SW 1271 (cell line): Measurements from ENCODE around the gene KDM4F.

Source experiments
- DNase-seq, 2 experiments: peaks; one replicate each; lab custom pipeline; 2025; lab: John Stamatoyannopoulos, UW

KDM4F gene

DNA sequence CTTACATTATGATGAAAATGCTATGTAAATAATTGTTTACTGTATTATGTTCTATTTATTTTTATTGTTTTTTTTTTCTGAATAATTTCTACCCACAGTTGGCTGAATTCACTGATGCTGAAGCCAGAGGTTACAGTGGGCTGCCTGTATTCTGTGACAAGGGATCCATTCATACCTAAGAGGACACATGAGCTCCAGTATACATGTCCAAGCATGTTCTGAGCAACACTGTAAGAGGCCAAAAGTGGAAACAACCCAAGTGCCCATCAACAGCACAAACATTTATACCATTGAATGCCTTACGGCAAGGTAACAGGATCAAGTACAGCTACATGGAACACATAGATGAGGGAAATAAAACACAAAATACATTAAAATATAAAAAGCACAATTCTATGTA, 16.1 kb downstream of the KDM4F start:
- no peak for DNase-seq

GRCh38 chr11:95066716-95067038, 17.5 kb downstream of the KDM4F start, which contains the start of gene SRSF8:
TSS of gene SRSF8 (plus strand) at chr11:95066919. CDS start at chr11:95067227, 308 bp downstream.
- peak; percentile 85 to 94 for DNase-seq

DNA sequence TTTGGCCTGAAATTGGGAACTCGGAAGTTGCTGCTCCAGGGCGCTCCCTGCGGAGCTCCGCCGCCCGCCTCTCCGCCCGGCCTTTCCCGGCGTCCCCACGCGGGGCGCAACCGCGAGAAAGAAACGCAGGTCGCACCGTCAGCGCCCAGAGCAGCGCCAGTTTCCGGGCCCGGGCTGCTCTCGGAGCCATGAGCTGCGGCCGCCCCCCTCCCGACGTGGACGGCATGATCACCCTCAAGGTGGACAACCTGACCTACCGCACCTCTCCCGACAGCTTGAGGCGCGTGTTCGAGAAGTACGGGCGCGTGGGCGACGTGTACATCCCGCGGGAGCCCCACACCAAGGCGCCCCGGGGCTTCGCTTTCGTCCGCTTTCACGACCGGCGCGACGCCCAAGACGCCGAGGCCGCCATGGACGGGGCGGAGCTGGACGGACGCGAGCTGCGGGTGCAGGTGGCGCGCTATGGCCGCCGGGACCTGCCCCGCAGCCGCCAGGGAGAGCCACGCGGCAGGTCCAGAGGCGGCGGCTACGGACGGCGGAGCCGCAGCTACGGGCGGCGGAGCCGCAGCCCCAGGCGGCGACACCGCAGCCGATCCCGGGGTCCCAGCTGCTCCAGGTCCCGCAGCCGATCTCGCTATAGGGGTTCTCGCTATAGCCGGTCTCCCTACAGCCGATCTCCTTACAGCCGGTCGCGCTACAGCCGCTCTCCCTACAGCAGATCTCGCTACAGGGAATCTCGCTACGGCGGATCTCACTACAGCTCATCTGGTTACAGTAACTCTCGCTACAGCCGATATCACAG, 18.0 kb downstream of the KDM4F start:
- DNase-seq = peak; percentile 85 to 94

DNA sequence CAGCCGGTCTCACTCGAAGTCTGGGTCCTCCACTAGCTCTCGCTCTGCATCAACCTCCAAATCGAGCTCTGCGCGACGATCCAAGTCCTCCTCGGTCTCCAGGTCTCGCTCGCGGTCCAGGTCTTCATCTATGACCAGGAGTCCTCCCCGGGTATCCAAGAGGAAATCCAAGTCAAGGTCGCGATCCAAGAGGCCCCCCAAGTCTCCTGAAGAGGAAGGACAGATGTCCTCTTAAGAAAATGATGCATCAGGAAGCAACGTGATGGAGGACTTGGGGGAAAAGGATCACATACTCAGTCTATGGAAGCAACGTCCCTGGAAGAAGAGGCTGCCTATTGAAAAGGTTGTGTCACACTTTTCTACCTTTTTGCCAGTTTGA, 18.6 kb downstream of the KDM4F start:
- peak in 1 of 2 experiments; percentile 76 for DNase-seq

DNA sequence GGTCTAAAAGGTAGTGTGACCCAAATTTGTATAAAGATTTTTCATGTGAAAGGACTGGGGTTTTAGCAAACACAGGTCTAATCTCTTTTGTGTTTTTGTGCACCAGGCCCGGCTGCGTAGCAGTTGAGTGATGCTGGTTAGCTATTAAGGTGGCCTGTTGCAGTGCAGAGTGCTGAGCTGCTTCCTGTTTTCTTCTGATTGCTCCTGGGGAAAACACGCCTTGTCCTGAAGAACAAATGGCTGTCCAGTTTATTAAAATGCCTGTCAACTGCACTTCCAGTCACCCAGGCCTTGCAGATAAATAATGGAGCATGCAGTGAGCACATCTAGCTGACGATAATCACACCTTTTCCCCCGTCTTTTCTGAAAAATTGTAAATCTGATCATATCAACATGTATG, 19.3 kb downstream of the KDM4F start:
- DNase-seq = peak; percentile 98 to 100

- no peak for DNase-seq
Measured at GRCh38 chr11:95070471-95070870, 21.2 kb downstream of the KDM4F start.

DNA sequence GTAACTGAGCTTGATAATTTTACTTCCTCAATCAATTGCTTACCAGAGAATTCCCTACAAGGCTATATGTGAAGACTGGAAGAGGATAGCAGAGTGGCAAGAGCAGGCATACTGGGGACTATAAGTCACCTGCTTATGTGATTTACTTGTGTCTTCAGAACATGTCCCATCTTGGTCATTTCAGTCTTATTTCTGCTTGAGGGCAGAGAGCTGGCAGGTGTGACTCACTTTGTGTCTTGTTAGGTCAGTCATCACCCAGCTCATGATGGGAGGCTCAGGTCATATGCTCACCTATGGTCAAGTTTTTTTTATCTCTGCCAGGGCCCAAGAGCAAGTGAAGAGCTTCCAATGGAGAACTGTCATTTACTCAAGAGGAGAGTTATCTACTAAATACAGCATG, 23.7 kb downstream of the KDM4F start:
- DNase-seq = no peak

DNA sequence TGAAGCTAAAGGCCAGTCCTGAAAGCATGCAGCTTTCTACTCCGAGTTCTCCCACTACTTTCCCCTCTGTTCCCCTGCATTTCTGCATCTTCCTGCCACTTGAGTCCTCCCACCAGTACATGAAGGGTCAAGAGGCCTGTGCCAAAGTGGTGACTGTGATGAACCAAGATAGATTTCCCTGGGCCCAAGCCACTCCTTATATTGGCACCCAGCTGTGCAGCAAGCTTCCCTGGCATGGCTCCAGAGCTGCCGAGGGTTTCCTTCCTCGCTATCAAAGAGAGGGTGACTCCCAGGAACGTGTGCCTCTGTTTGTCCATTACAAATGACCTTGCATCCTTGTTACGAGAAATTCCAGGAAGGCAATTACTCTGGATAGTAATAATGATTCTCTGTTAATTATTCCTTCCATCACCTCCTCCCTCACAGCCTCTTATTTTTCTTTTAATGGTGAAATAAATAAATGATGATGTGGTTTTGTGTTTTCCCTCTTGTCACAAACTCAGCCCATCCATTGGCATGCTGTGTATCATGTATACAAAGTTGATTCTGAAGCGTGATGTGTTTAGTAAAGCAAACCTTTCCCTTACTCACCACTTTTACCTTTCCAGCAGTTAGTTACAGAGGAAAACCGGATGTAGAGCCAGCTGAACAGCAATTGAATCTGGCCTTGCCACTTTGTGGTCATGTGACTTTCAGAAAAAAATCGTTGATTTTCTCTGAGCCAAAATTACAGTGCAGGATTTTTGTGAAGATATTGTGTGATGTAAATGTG, 25.8 kb downstream of the KDM4F start:
- DNase-seq = no peak

- DNase-seq = no peak
Measured at GRCh38 chr11:95076416-95076815, 27.2 kb downstream of the KDM4F start.

- DNase-seq = no peak
Measured at GRCh38 chr11:95076981-95077380, 27.8 kb downstream of the KDM4F start.

DNA sequence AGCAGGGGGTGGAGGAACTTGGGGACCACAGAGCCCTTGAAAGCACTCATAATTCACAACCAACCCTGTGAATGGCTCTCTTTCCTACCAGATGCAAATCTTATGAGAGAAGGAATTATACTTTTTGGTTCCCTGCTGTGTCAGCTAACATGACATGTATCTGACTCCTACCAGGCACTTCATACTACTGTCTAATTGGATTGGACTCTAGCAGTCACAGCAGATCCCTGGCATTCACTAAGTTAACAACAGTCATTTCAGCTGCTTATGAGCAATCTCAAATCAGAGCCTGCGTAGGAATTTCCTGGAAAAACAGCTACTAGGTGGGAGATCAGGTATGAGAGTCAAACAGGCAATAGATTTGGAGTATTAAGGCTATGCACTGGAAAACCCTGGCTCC, 29.3 kb downstream of the KDM4F start:
- DNase-seq = no peak

DNA sequence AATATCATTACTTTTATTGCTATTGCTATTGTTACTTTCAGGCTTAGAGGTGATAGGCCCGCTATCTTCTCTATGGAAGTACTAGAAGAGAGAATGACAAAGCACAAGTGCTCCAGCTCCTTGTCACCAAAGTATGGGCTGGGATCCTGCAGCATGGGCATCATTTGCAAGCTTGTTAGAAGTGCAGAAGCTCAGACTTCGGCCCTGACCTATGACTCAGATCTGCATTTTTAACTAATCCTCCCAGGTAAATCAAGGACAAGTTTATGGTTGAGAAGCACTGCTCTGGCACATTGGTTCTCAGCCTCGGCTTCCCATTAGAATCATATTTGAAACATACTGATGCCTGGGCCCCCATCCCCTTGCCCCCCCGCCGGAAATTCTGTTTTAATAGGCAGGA, 31.8 kb downstream of the KDM4F start:
- no peak for DNase-seq

DNA sequence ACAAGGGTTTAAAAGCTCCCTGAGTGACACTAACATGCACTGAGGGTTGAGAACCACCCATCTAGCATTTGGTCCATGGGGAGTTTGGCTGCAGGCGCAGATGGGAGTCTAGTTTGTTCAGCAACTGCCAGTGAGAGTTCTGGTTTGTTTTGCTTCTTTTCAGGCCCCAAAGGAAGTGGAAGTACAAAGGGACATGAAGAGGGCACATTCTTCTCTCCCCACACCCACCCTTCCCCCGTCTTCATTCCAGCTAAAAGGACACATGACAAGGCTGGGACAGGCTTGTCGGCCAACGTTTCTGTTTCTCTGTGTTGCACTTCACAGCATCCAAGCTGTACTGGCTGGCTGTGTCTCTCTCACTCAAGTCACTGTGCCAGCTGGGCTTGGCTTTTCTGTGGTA, 32.2 kb downstream of the KDM4F start:
- DNase-seq = no peak

- DNase-seq = no peak
Measured at GRCh38 chr11:95082576-95083001, 33.4 kb downstream of the KDM4F start.

DNA sequence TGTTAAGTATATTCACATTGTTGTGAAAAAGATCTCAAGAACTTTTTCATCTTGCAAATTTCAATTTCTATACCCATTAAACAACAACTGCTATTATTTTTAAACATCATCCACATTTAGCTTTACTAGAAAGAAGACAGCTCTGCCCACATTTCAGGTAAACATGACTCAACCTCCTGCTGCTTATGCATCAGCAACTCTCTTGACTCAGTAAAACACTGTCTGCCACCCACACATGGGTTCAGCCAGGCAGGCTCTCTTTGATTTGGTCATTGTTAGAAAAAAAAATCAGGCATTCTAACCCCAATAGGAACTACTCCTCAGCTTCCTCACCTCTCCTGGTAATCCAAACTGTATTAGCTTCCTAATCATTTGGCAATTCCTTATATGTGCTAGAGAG, 35.3 kb downstream of the KDM4F start:
- DNase-seq = no peak

DNA sequence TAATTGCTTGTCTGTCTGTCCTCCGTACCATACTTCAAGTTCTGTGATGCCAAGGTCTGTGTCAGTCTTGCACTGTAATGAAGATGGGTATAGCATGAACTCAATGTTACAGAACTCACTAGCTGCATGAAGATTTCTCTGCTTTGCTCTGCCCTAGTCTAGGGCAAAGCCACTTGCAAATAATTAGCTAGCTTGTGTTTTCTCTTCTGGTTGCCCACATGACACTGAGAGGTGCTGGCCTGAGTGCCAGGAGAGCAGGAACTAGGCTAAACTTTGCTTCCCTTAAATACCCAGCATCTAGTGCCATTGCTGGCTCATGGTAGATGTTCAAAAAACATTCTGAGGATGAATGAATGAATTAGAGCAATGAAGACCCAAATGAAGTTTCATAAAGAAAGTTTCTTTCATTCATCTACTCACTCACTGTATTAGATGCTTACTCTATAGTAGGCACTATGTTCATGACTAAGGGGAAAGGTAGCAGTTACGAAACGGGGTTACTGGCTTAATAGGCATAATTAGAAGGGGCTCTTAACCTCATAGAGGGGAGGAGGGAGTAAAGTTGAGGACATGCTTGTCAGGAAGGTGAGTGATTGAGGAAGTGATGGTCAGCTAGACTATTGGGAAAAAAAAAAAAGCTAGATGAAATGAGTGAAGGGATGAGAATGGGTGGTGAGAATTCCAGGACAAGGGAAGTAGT, 36.0 kb downstream of the KDM4F start:
- DNase-seq = no peak

DNA sequence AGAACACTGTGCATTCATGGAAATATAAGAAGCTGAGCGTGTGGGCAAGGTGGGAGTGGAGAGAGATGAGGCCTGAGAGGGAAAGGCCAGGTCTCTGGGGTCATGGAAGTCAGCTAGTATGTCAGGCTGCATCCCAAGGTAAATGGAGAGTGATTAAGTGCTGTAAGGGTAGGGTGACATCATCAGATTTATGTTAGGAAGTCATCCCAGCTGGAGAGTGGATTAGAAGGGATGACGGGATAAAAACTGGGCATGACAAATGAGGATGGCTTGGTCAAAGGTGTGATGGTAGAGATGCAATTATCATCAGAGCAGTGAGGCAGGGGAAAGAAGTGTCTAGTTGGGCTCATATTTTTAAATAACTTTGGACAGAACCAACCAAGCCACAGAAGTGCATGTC, 36.9 kb downstream of the KDM4F start:
- no peak for DNase-seq

GRCh38 chr11:95086836-95087570, 37.8 kb downstream of the KDM4F start:
- no peak for DNase-seq

GRCh38 chr11:95088946-95089619, 39.9 kb downstream of the KDM4F start:
- DNase-seq = no peak

DNA sequence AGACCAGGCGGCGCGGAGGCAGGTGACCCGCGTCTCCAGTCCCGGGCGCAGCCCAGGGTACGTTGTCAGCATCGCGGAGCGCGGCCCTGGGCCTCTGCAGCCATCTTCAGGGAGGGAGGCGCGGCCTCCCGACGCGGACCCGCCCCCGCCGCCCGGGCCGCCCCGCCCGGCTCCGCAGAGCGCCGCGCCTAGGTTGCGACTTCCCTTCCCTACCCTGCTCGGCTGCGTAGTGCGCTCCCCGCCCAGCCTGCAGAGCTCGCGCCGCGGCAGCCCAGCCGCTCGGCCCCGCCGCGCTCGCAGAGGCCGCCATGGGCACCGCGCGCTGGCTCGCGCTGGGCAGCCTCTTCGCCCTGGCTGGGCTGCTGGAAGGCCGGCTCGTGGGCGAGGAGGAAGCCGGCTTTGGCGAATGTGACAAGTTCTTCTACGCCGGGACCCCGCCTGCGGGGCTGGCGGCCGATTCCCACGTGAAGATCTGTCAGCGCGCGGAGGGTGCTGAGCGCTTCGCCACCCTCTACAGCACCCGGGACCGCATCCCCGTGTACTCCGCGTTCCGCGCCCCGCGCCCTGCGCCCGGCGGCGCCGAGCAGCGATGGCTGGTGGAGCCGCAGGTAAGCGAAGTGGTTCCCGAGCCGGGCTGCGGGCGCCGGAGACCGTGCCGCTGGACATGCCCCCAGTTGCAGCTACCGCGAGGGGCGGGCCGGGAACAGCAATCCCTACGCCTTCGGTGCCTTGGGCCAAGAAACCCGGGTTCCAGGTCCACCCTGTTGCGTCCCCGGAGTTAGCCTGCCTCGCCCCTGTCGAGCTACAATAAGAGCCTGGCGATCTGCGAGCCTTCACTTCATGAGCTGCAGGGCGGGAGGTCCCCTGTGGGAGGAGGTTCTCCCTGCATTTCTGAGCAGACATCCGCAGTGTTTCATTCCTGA, 40.7 kb downstream of the KDM4F start, which contains the start of gene ENDOD1:
TSS of gene ENDOD1 (plus strand) at position 227 of the 923 bp plus-strand sequence. CDS start at position 309, 82 bp downstream.
- DNase-seq = peak; percentile 67 to 87
